ENCODE measurements around the gene IDH3B.
"Not testable (repeated sequence)": the region's sequence is repeated elsewhere in the genome, so short reads cannot be mapped to it uniquely, and the experiment has no call there.

Gene IDH3B

GRCh38 chr20:2695206-2695983 lies 31.4 kb upstream of the IDH3B start:
- DNase-seq (ENCODE audit: low read depth in 2 of 3, low spot score in 2 of 3) = no peak

DNA sequence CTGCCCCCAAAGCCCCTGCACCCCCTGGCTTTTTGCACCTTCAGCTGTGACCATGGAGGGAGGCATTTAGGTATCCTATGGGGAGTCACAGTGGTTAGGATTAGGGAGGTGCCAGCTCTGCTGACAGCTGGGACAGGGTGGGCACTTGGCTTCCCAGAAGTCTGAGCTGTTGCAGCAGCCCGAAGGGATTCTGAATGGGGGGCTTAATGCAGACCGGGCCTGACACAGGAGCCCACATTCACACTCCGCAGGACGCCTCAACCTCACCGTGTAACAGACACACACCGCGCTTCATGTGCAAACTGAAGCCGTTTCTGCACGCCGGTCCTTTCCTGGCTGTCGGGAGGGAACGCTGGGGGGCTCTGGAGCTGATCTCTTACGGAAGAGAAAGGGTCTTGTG lies 30.5 kb upstream of the IDH3B start:
- no peak for DNase-seq (ENCODE audit: low read depth in 2 of 3, low spot score in 2 of 3)

- no peak for DNase-seq (ENCODE audit: low read depth in 2 of 3, low spot score in 2 of 3)
Measured at GRCh38 chr20:2694008-2694471, 30.0 kb upstream of the IDH3B start.

DNA sequence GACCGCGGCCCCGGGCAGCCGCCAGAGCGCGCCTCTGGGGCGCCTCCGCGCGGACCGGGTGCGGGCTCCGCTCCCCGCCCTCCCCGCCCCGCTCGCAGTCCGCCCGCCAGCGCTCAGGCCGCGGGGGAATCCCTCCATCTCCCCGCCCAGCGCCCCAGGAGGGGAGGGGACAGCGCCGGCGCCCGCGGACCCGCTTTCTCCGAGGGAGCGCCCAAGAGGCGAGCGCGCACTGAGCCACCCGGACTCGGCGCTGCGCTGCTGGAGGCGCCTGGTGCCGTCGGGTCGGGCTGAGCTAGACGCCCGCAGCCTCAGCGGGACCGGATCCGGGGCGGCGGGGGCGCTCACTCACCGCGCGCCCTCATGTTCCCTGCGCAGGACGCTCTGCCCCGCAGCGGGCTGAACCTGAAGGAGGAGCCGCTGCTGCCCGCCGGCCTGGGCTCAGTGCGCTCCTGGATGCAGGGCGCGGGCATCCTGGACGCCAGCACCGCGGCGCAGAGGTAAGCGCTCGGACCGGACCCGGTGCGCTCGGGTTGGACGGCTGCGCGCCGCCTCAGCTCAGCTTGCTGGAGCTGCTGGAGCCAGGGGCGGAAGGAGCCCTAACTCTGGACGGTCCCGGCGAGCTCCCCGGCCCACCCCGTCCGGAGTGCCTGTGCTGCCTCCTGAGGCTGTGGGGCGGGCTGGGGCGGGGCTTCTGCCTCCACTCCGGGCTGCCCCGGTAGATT lies 29.4 kb upstream of the IDH3B start:
- peak in 1 of 3 experiments; percentile 27 for DNase-seq (ENCODE audit: low read depth in 2 of 3, low spot score in 2 of 3)

DNA sequence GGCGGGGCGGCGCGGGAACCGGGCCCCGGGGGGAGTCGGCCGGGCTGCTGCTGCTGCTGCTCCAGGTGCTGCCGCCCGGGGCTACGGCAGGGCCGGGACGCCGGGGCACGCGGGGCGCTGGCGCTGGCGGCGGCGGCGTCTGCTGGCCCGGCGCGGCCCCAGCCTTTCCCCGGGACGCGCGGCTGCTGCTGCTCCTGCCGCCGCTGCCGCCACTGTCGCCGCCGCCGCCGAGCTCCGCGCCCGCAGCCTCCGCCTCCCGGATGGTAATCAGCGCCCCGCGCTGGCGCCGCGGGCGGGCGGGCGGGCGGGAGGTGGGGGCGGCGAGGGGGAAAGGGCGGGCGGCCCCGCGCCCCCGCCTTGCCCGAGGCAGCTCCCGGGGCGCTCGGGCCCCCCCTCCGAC lies 28.9 kb upstream of the IDH3B start:
- DNase-seq (ENCODE audit: low read depth in 2 of 3, low spot score in 2 of 3) = no peak

DNA sequence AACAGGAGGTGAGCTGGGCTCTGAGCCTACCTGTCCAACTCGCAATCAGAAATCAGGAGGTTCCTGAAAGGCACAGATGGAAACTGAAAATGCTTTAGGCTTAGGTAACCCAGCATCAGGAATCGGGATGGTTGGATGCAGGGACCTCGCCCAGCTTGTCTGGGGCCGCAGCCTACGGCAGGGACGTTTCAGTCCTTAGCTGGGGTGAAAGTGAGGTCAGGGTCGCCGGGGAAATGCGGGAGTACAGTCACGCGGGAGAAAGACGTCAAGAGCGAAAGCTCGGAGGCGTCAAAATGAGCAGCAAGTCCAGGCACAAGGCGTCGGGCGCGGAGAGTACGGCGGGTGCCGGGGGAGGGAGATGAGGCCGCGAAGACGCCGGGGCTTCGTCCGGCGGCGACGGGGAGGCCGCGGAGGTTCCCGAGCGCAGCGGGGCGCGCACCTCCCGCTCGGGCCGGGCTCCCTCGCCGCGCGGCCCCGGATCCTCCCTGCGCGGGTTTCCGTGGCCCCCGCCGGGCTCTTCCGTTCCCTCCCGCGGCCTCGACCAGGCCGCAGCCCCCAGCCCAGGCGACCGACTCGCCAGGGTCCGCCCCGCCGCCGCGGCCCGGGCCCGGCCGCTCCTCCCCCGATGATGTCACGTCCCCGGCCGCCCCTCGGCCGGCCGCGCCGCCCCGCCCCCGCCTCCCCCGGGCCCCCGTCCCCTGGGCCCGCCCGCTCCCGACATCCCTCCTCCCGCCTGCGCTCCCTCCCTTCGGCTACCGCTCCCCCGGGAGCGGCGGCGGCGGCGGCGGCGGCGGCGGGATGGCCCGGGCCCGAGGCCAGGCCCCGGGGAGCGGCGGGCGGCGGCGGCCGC lies 28.2 kb upstream of the IDH3B start, which contains the start of gene EBF4:
EBF4 (plus strand) TSS at position 745 of the 850 bp plus-strand sequence. CDS start 866 bp downstream, outside the sequence.
- DNase-seq (ENCODE audit: low read depth in 2 of 3, low spot score in 2 of 3) = no peak

- no peak for DNase-seq (ENCODE audit: low read depth in 2 of 3, low spot score in 2 of 3)
Measured at GRCh38 chr20:2691663-2692035, 27.6 kb upstream of the IDH3B start.

GRCh38 chr20:2691127-2691526 lies 27.1 kb upstream of the IDH3B start:
- no peak for DNase-seq (ENCODE audit: low read depth in 2 of 3, low spot score in 2 of 3)

DNA sequence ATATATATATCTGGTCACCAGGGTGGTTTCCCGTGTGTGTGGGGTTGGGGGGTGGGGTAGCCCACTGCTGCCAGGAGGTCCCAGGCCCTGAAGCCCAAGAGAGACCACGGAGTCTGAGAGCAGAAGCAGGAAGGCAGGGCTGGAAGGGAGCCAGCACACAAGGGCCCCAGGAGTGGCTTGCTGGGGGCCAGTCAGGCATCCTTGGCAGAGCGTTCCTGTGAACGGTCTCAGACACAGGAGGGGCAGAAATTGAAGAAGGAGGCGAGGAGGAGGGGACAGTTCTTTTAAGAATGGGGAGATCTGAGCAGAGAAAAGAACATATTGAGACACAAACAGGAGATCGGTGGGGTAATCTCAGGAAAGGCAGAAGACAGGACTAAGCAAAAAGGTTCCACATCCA lies 26.7 kb upstream of the IDH3B start:
- DNase-seq (ENCODE audit: low read depth in 2 of 3, low spot score in 2 of 3) = no peak

DNA sequence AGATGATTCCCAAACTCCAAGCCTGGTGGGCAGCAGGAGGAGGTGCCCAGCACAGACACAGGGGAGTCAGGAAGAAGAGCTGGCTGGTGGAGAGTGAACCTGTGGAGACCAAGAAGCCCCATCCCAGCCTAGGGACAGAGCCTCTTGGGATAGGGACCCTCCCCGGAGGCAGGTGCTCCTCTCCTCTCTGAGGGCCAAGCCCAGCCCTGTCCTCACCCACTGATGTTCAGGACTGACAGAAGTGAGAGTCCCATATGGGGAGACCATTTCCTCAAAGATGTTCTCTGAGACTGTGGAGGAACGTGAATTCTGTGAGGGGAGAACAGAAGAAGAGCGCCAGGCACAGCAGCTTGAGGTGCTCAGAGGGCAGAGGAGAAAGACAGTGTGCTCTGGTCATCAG lies 26.2 kb upstream of the IDH3B start:
- no peak for DNase-seq (ENCODE audit: low read depth in 2 of 3, low spot score in 2 of 3)

DNA sequence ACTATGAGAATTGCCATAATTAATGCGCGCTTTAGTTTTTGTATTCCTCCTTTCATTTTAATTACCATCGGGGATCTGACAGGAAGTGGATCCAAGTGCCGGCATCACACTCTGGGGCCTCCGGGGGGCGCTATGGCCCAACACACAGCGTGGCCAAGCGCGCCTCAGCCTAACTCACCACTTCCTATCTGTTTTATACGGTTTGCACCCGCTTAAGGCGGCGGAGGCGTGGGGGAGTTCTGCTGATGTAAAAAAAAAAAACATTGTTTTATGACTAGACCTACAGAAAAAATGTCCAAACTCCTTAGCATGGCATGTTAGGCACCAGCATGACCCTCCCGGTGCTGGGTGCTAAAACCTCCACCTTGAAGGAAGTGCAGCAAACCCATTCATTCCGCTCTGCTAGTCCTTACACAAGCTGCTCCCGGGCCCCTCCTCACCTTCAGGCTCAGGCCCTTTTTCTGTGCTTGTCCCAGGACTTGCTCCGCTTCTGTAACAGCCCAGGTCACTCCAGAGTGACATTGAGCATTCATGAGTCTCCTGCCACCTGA lies 24.1 kb upstream of the IDH3B start:
- DNase-seq (ENCODE audit: low read depth in 2 of 3, low spot score in 2 of 3) = peak; percentile 53 to 62 (median 55)

GRCh38 chr20:2687514-2687913 lies 23.5 kb upstream of the IDH3B start:
- no peak for DNase-seq (ENCODE audit: low read depth in 2 of 3, low spot score in 2 of 3)

DNA sequence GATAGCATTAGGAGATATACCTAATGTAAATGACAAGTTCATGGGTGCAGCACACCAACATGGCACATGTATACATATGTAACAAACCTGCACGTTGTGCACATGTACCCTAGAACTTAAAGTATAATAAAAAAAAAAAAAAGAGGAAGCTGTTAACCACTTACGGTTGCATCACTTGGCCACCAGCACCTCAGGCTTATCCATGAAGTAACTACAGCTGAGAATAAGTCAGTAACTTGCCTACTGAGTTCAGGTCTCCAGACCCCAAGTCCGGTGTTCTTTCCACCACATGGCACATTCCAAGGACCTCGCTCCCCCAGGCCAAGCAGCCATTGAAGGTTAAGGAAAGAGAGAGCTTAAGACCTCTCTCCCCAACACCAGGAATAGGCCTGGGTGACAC lies 20.8 kb upstream of the IDH3B start:
- DNase-seq (ENCODE audit: low read depth in 2 of 3, low spot score in 2 of 3) = not testable (repeated sequence)

DNA sequence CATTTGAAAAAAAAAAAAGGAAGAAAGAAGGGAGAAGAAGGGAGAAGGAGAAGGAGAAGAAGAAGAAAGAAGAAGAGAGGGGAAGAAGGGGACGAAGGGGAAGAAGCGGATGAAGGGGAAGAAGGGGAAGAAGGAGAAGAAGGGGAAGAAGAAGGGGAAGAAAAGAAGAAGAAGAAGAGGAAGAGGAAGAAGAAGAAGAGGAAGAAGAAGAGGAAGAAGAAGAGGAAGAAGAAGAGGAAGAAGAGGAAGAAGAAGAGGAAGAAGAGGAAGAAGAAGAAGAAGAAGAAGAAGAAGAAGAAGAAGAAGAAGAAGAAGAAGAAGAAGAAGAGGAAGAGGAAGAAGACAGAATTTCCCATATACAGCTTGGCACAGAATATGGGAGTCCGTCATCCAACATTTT lies 18.0 kb upstream of the IDH3B start:
- DNase-seq (ENCODE audit: low read depth in 2 of 3, low spot score in 2 of 3) = not testable (repeated sequence)

GRCh38 chr20:2680046-2680445 lies 16.0 kb upstream of the IDH3B start:
- no peak for DNase-seq (ENCODE audit: low read depth in 2 of 3, low spot score in 2 of 3)

DNA sequence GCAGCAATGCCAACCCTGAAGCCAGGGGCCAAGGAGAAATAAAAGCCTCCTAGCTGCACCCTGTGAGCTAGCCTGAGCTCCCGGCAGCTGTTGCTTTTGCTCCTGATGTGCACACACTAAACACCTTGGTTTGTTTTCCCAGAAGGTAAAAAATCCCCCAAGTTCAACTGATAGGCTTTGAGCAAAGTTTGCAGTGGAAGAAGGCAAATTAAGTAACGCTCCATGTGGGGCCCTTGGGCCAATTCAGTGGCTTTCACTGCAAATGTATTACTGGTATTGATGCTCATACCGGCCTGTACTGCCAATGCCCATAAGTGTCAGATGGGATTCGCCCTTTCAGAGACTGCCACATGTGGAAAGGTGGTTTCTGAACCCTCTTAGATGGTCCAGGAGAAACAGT lies 9.4 kb upstream of the IDH3B start:
- DNase-seq (ENCODE audit: low read depth in 2 of 3, low spot score in 2 of 3) = no peak

GRCh38 chr20:2672446-2672845 lies 8.4 kb upstream of the IDH3B start:
- no peak for DNase-seq (ENCODE audit: low read depth in 2 of 3, low spot score in 2 of 3)

DNA sequence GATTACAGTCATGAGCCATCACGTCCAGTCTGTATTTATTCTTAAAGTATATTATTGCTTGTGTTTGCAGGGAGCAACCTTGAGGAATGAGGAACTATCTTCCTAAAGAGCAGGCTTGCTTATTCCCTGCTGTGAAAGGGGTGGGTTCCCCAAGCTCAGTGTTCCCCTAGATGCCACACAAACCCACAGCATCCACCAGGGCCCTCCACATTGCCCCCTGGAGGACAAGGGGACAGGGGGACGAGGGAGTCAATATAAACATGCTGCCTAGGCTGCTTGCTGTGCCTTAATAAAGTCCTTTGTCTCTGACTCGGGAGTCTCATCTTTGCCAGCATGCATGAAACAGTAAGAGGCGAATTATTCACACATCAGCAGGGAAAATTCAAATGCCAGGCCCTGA lies 8.0 kb upstream of the IDH3B start:
- DNase-seq (ENCODE audit: low read depth in 2 of 3, low spot score in 2 of 3) = no peak

GRCh38 chr20:2663364-2663886 lies 591 bp downstream of the IDH3B start:
- no peak for DNase-seq (ENCODE audit: low read depth in 2 of 3, low spot score in 2 of 3)

DNA sequence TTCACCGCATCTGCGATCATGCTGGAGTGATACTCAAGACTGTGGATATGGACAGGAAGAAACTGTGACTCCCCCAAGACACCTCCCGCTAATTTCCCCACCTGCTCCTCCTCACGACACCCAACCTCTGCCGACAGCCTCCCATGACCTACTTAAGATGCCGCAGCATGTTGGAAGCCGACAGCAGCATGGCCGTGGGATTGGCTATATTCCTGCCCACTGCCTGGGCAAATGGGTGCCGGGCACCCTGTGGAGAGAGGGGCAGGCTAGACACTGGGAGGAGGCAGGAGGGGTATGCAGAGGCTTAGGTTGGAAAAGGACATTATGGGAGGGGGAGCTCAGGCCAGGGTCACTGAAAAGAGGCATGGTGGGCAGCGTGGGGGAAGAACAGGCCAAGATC lies 4.5 kb downstream of the IDH3B start:
- no peak for DNase-seq (ENCODE audit: low read depth in 2 of 3, low spot score in 2 of 3)
